ENCODE results near the gene PAQR4.
"Not testable (repeated sequence)": the region's sequence is repeated elsewhere in the genome, so short reads cannot be mapped to it uniquely, and the experiment has no call there.

The PAQR4 gene

DNA sequence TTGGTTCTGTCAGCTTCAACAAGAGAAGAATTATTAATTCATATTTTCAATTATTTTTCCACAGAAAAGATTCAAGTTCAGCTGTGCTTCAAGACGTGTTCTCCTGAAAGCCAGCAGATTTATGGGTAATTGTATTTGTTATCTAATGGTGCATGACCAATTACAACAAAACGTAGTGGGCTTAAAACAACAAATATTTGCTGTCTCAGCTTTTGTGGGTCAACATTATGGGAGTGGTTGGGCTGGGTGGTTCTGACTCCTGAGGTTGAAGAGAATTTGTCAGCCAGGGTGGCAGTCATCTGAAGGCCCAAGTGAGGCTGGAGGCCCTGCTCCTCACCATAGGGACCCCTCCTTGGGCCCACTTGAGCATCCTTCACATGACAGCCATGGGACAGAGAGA lies 29.2 kb upstream of the PAQR4 start:
- H3K4me3 ChIP-seq (ENCODE audit: low read depth, low read length): no peak overlapping the region
- DNase-seq (ENCODE audit: low read depth): no peak

DNA sequence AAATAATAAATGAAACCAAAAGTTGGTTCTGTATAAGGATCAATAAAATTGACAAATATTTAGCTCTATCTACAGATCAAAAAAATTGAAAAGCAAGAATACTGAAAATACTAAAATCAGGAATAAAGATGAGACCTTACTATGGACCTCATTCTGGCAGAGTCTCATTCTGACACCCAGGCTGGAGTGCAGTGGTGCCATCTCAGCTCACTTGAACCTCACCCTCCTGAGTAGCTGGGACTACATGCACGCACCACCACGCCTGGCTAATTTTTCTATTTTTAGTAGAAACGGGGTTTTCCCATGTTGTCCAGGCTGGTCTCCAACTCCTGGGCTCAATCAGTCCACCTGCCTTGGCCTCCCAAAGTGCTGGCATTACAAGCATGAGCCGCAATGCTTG lies 27.1 kb upstream of the PAQR4 start:
- no peak overlapping the region for H3K4me3 ChIP-seq (ENCODE audit: low read depth, low read length)
- DNase-seq (ENCODE audit: low read depth): no peak

DNA sequence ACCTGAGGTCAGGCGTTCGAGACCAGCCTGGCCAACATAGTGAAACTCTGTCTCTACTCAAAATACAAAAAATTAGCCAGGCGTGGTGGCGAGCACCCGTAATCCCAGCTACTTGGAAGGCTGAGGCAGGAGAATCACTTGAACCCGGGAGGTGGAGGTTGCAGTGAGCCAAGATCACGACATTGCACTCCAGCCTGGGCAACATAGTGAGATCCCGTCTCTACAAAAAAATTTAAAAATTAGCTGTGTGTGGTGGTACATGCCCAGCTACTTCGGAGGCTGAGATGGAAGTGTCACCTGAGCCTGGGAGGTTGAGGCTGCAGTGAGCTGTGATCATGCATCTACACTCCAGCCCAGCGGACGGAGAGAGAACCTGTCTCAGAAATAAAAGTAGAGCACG lies 25.4 kb upstream of the PAQR4 start:
- DNase-seq (ENCODE audit: low read depth); H3K4me3 ChIP-seq (ENCODE audit: low read depth, low read length): not testable (repeated sequence)

DNA sequence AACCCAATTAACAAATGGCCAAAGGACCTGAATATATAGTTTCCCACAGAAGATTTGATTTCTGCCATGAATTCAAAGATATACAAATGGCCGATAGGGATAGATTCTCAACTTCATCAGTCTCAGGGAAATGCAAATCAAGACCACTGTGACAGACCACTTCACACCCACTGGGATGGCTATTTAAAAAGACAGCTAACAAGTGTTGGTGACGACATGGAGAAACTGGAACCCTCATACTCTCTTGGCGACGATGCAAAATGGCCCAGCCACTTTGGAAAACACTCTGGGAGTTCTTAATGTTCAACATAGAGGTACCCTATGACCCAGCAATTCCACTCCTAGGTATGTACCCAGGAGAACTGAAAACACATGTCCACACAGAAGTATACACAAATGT lies 22.5 kb upstream of the PAQR4 start:
- H3K4me3 ChIP-seq (ENCODE audit: low read depth, low read length): no peak overlapping the region
- DNase-seq (ENCODE audit: low read depth): no peak

DNA sequence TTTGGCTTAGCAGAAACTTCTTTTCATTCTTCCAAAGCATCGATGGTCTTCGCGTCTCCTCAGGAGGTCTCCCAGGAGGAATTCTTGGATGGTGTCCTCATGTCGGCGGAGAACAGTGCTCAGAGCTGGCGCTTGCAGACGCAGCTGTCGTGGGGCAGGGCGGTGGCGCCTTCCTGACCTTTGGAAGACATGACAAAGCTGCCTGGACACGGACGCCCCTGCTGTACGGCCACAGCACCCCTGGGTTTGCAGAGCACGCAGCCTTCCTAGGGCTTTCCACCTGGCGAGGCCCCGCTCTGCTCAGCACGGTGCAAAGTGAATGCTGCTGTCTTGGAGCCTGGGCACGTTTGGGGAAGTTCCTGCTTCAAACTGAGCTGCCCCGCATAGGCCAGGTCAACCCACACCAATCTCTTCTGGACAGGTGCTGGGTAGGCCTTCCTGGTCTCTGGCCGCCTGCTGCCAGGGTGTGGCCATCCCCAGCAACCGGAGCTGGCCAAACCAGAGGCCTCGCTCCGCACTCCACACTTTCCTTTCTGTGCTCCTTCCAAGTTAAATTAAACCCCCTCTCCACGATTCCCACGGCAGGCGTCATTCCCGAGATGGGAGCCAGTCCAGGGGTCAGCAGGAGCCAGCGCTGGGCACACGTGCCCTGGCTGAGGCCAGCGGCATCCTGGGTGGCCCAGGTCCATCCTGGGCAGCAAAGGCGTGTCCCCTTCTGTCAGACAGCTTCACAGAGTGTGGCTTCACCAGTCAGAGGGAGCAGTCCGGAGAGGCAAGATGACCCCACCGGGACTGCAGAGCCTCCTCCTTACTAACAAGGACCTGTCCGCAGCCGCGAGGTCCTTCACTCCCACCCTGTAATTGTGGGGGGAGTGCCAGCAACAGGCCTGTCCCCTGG lies 20.1 kb upstream of the PAQR4 start:
- no peak overlapping the region for H3K4me3 ChIP-seq (ENCODE audit: low read depth, low read length)
- no peak for DNase-seq (ENCODE audit: low read depth)

DNA sequence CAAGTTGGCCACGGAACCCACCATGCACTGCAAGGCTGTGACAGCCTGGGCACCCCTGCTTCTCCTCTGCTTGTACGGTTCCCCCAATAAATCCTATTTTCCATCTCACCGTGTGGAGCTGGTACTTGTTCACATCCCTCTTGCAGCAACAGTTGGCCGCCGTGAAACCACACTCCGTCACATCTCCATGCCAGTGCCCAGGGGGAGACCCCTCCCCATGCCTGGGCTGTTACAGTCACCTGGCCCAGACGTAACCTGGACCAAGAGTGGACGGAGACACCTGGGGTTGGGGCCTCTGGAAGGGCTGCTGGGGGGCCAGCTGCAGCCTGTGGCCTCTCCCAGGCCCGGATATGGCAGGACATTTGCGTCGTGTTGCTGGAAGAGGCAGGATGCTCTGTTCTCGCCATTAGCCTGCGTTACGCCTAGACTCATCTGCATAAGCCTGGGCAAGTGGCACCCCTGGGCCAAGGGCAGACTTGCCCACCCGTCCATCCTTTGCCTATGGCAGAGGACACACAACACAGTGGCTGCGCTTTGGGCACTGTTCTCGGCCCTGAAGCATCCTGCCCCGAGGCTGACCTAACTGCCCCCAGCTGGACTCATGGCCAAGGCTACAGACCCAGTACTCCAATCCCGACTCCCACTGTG lies 19.3 kb upstream of the PAQR4 start:
- DNase-seq (ENCODE audit: low read depth): no peak
- no peak overlapping the region for H3K4me3 ChIP-seq (ENCODE audit: low read depth, low read length)

DNA sequence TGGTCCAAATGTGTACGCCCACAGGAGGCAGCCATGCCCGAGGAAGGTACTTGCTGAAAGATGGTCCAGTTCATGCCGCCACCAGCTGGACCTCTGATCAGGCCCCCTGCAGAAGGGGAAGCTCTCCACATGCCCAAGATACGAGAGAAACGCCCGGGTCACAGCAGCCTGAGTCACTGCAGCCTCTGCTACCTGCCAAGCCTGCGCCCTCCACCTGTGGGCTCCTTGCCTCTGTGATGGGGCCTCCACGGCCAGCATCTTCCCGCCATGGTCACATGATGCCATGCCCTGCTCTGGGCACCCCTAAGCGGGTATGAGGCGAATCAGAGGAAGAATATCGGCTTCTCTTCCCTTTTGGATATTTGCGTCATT lies 18.8 kb upstream of the PAQR4 start:
- H3K4me3 ChIP-seq (ENCODE audit: low read depth, low read length): no peak overlapping the region
- DNase-seq (ENCODE audit: low read depth): no peak

DNA sequence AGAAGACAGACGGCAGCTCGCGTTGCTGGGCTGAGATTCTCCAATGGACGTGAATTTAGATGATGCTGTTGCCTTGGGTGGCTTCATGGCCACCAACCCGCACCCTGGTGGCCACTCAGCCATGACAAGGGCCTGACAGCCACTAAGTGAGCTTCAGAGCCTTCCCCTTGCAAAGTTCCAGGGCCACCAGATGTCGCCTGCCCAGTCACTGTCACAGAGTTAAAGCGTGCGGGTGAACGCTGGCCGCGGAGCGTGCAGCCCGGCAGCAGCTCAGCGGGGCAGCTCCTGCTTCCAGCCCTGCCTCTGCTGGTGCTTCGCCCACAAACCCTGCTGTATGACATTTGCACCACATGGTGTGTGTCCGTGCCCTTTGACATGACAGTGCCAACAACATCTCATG lies 18.4 kb upstream of the PAQR4 start:
- no peak overlapping the region for H3K4me3 ChIP-seq (ENCODE audit: low read depth, low read length)
- DNase-seq (ENCODE audit: low read depth): no peak

DNA sequence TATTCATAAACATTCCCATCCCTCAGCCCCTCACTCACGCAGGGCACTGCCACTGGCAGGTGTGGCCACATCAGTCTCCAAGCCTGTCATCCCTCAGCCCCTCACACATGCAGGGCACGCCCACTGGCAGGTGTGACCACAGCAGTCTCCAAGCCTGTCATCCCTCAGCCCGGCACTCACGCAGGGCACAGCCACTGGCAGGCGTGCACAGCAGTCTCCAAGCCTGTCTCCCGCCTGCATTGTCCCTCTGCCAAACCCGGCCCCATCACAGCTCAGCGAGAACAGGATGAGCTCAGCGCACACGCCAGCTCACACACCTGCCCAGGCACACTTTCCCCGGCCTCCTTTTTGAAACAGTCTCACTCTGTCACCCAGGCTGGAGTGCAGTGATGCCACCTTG lies 16.5 kb upstream of the PAQR4 start:
- no peak for DNase-seq (ENCODE audit: low read depth)

DNA sequence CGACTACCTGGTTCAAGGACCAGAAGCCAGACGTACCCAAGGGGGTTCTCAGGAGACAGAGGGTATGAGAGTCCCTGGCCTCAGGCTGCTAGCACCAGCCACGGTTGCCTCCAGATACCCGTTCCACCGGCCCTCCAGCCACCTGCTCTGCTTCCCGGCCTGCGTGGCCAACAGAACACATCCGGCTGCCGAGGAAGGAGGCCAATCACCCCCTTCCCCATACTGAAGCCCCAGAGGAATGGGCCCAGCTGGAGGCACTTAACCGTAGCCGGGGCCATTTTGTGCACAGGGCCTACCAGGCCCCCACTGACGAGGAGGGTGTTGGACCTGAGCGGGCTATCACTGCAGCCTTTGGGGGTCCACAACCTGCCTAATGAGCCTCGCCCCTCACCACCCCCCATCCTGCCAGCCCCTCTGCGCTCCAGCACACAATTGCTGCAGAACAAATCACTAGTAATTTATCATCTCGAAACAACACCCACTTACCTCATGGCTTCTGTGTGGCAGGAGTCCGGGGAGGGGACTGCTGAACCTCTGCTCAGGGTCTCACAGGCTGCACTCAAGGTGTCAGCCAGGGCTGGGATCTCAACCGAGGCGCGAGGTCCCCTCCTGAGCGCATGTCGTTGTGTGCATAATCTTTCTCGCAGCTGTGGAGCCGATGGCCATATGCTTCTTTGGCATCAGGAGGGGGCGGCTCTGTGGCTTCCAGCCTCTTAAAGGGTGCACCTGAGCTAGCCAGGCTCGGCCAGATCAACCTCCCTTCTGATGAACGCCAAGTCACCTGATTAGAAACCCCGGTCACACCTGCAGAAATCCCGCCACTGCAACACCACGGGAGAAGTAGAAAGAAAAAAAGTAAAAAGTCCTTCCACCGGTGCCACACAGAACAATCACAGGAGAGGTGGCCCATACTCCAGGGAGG lies 15.2 kb upstream of the PAQR4 start:
- DNase-seq (ENCODE audit: low read depth): no peak
- no peak overlapping the region for H3K4me3 ChIP-seq (ENCODE audit: low read depth, low read length)

More for the DNA sequence above, 16.5 kb upstream of the PAQR4 start:
- H3K4me3 ChIP-seq (ENCODE audit: low read depth, low read length): no peak overlapping the region

DNA sequence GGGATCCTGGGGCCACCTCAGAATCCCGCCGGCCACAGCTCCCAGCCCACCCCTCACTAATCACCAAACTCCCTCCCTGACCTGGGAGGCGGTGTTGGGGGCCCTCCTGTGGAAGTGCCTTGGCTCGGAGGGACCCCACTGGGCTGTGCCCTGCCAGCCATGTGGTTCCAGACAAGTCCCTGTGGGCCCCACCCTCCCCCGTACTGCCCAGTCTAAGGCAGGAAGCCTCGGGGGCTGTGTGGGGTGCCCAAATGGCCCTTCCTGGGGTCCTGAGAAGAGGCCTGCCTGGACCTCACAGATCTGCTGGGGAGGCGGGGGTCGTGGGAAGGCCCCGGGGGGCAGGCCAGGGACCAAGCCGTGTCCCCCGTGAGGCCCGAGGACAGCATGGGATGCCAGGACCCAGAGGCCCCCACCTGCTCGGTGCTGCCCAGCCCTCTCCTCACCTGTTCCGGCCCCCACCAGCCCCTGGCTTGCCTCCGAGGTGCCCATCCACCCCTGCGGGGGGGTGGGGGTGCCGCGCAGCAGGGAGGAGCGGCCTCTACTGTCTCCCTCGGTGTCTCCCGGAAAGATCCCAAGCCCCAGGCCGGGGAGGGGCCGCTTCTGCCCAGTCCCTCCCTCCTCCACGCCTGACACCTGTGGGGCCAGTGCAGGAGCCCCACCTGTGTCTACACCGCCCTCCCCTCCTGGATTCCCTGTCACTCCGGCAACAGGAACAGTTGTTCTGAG lies 14.3 kb upstream of the PAQR4 start:
- H3K4me3 ChIP-seq (ENCODE audit: low read depth, low read length): no peak overlapping the region
- DNase-seq (ENCODE audit: low read depth): no peak

DNA sequence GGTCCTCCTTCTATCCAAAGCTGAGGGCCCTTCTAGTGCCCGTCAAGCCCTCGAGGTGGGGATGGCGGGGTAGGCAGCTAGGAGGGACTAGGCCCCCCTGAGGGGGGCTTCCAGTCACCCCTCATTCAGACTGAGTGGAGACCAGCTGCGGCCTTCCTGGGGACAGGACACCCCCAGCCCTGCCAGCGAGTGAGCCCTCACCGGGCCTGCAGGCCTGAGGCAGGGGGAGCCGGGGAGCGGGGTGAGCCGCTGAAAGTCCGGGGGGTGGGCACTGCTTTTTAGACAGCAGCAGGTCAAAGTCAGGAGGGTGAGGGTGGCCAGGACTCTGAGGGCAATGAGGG lies 13.7 kb upstream of the PAQR4 start:
- DNase-seq (ENCODE audit: low read depth): no peak
- no peak overlapping the region for H3K4me3 ChIP-seq (ENCODE audit: low read depth, low read length)

DNA sequence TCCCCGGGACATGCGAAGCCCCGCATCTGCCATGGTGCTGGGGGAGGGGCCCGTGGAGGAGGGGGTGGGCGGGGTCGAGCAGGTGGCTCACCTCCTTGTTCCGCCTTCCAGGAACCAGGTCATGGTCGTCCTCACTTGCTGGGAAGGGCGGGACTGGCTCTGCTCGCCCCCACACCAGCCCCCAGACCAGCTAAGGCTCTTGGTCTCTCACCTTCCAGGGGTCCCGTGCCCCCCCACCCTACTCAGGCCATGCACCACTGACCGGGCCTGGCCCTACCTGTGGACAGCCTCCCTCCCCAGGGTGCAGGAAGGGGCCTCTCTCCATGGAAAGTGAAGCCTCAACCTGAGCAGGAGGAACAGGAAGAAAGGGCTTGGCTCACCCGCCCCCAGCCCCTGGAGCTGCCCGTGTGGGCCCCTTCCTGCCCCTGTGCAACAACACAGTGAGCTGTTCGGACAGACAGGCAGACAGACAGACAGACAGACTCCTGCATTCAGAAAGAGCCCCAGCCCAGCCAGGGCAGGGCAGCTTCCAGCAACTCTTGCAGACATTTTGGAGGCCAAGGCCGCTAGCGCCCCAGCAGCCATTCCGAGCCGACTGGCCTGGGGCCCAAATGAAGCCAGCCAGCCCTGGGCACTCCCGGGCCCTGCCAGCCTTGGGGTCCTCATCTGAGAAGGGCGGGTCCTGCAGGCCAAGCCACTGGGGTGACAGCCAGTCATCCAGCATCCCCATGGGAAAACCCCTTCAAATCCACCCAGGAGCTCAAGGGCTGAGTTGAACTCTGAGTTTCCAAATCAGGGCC lies 13.2 kb upstream of the PAQR4 start:
- no peak overlapping the region for H3K4me3 ChIP-seq (ENCODE audit: low read depth, low read length)
- DNase-seq (ENCODE audit: low read depth): no peak

DNA sequence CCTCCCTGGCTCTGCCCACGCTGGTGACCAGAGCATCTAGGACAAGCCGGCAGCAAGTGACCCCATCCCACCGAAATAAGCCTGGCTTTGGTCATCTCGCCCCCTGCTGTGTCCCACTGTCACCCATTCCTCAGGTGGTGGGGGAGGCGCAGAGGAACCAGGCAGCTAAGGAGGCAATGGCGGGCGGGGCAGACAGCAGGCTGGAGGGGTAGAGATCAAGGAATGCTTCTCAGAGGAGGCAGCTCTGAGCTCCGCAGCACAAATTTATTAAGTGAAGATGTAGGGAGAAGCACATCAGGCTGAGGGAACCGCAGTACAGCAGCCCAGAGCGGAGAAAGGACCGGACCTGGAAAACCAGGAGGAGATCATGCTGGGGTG lies 12.6 kb upstream of the PAQR4 start:
- no peak for DNase-seq (ENCODE audit: low read depth)

DNA sequence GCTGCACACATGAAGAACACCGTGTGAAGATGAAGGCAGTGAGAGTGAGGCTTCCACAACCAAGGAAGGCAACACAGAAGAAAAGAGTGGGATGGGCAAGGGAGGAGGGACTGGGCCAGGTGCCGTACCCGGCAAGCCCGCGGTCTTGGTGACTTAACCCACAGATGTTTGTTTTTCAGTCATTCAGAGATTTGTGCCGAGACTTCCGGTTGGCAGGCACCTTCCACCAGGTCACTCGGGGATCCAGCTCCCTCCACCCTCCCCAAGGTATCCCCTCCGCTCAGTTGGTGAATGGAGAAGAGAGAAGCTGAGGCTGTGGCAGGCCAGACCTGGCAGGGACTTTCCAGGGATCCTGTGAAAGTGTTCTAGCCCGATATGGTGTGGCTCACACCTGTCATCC lies 9.9 kb upstream of the PAQR4 start:
- no peak overlapping the region for H3K4me3 ChIP-seq (ENCODE audit: low read depth, low read length)
- no peak for DNase-seq (ENCODE audit: low read depth)

More for the DNA sequence above, 12.6 kb upstream of the PAQR4 start:
- no peak overlapping the region for H3K4me3 ChIP-seq (ENCODE audit: low read depth, low read length)

DNA sequence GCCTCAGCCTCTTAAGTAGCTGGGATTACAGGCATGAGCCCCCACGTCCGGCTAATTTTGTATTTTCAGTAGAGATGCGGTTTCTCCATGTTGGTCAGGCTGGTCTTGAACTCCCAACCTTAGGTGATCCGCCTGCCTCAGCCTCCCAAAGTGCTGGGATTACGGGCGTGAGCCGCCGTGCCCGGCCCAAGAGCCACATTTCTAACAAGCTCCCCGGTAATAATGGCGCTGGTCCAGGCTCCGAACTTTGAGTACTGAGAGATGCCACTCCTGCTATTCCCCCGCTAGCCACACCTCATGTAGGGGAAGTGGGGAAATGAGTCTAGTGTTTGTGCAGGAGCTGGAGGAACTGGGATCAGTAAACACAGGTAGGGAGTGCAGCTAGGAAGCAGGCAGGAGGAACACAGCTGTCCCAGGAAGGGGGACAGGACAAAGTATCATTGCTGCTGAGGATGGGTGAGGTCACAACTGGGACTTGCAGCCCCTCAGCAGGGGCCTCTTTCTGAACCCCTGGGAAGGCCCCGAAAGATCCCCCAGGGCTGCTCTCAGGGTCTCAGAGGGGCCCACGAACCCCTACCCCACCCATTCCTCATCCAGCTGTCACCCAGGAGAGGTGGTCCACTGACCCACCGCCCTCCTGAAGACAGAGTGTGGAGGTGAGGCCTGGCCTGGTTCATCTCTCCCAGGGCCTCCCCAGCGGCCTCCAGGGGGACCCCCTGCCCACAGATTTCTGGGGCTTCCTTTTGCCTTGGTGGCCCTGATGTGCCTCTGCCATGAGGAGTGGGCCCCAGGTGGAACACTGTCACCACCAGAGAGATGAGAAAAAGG lies 8.8 kb upstream of the PAQR4 start:
- no peak for DNase-seq (ENCODE audit: low read depth)
- no peak overlapping the region for H3K4me3 ChIP-seq (ENCODE audit: low read depth, low read length)

DNA sequence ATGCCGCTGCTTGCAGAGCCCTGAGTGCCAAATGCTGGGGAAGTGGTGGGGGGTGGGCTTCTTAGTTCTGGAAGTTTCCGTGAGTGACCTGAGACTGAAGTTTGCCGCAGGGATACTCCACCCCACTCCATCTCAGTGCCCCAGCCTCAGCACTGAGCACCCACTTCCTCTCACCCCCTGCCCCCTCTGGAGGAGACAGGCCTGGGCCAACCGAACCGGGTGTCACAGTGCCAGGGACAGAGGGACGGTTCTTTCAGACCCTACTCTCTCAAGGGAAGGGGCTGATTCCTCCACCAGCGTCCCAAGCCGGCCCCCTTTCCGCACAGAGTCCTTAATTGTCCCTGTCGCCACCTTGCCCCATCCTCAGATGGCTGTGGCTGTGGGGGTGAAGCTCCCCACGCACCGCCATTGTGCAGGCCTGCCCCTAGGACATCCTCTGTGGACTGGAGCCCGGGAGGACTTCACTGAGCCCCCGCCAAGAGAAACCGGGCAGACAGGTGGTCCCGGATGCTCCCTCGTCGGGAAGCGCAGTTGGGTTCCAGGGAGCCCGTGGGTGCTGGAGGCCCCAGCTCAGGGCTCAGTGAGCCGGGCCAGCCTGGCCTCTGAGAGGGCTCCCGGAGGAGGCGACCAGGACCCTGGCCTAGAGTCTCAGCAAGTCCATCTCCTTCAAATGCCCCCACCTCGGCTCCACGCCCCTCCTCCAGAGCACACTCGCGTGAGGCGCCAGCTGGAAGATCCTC lies 6.6 kb upstream of the PAQR4 start:
- DNase-seq (ENCODE audit: low read depth): no peak
- H3K4me3 ChIP-seq (ENCODE audit: low read depth, low read length): no peak overlapping the region
